Muscle of leg (tissue), 11 donors: ENCODE results near the gene LHCGR. TPM values are rescaled to one million over a fixed set of nuclear protein-coding genes. Genes with fewer than 3 reads are reported as not detected.

ENCODE experiments used
- DNase-seq: peaks from one replicate; pipeline ENCODE4 v3.0.0; 2013
- H3K27ac ChIP-seq: one replicate; pipeline ENCODE4 v1.5.1; 2013; ENCODE audit warnings: mild to moderate bottlenecking, low read length, control low read depth
- H3K27me3 ChIP-seq: one replicate; pipeline ENCODE4 v1.6.1; 2013; ENCODE audit warnings: low read length; ENCODE audit not compliant: control insufficient read depth, insufficient read depth
- H3K36me3 ChIP-seq: one replicate; pipeline ENCODE4 v1.6.1; 2013; ENCODE audit warnings: low read length; ENCODE audit not compliant: control insufficient read depth, insufficient read depth
- H3K4me1 ChIP-seq: one replicate; pipeline ENCODE4 v1.6.1; 2013; ENCODE audit warnings: low read length; ENCODE audit not compliant: control insufficient read depth, insufficient read depth
- H3K4me3 ChIP-seq: one replicate; pipeline ENCODE4 v1.5.1; 2013; ENCODE audit warnings: low read length, control low read depth
- H3K9me3 ChIP-seq: replicated peaks from 2 replicates; pipeline ENCODE4 v1.6.1; 2013; ENCODE audit warnings: low read depth, low read length; ENCODE audit not compliant: control insufficient read depth
- WGBS: methylation state at CpG from one replicate; pipeline ENCODE4 v1.1.5; 2013; ENCODE audit warnings: missing lambda C conversion rate; ENCODE audit not compliant: insufficient coverage; 5-methylcytosine and 5-hydroxymethylcytosine counted together
- polyA plus RNA-seq, 8 donors: library from polyadenylated mRNA; unstranded; fragments of 120-200 nt; gene quantifications; one replicate each; pipeline versions ENCODE4 v1.2.1 to v1.2.3, GENCODE V29; 2013; ENCODE audit warnings: inconsistent platforms in 1 of 8, low replicate concordance in 1 of 8; ENCODE audit not compliant: insufficient read length in 8 of 8, insufficient read depth in 1 of 8
- total RNA-seq: library from RNA; stranded (reverse); fragments of 120-200 nt; gene quantifications from one replicate; pipeline ENCODE4 v1.2.4, GENCODE V29; 2013

Gene LHCGR
- total and polyA plus RNA-seq, 9 donors = 0.04 to 0.44 (median 0.12) TPM

- no peaks in the 10 kb centered on the region for H3K27me3 ChIP-seq
- H3K4me3 ChIP-seq = no peak overlapping the region
- DNase-seq = no peak
- no peaks in the 10 kb centered on the region for H3K4me1 ChIP-seq
- WGBS = no CpG with 5 or more reads among the region's 3 CpGs
- H3K9me3 ChIP-seq = no peaks in the 10 kb centered on the region
- no peaks in the 10 kb centered on the region for H3K36me3 ChIP-seq
- H3K27ac ChIP-seq = no peak overlapping the region
Measured at GRCh38 chr2:48693645-48694044, 61.9 kb downstream of the LHCGR start.

DNA sequence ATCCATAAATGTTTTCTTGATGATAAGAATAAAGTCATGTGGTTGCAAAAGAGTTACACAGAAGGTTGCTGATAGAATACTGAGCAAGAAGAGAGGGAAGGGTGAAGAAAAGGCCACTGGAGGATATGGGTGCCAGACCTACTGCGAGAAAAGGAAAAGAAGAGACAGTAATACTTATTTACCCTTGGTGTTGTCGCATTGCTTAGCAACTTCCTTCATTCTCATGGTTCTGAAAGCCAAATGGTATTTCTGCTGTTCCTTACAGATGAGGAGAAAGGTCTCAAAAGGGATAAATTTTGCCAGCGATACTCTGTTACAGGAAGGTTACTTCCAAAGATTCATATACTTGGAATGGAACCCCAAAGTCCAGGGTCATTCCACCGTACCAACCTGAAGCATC lies 62.5 kb downstream of the LHCGR start:
- Histone ChIP-seq H3K36me3 (no peaks in the 10 kb centered on the region), H3K27me3 (no peaks in the 10 kb centered on the region), H3K27ac (no peak overlapping the region), H3K4me1 (no peaks in the 10 kb centered on the region), H3K4me3 (no peak overlapping the region), H3K9me3 (no peaks in the 10 kb centered on the region)
- DNase-seq = peak; percentile 23
- 40% methylated on average over 1 of the region's 4 CpGs for WGBS

- Histone ChIP-seq H3K4me3 (no peak overlapping the region), H3K27ac (no peak overlapping the region), H3K4me1 (no peaks in the 10 kb centered on the region), H3K27me3 (no peaks in the 10 kb centered on the region), H3K9me3 (no peaks in the 10 kb centered on the region), H3K36me3 (no peaks in the 10 kb centered on the region)
- WGBS = 80% methylated on average over 1 of the region's 3 CpGs
- DNase-seq = no peak
Measured at GRCh38 chr2:48691935-48692691, 63.4 kb downstream of the LHCGR start.

DNA sequence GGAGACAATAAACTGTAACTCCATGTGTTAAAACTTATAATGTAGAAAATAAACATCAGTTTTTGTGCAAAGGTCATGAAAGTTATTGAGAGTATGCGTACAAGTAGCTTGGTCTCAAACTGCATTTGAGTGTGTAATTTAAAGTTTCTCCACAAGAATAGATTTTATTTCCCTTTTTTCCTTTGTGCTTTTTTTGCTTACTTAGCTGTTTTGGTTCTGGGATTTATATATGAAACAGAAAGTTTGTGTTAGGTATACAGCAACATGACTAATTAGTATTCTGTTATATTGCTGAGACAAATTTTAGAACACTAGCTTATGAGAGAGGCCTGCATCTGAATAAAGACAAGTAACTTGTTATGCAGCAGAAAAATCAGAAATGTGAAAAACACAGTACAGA lies 70.4 kb downstream of the LHCGR start:
- H3K27me3 ChIP-seq = no peaks in the 10 kb centered on the region
- H3K4me3 ChIP-seq = no peak overlapping the region
- no peaks in the 10 kb centered on the region for H3K9me3 ChIP-seq
- H3K36me3 ChIP-seq = no peaks in the 10 kb centered on the region
- no peaks in the 10 kb centered on the region for H3K4me1 ChIP-seq
- WGBS = no CpG with 5 or more reads among the region's 1 CpG
- no peak overlapping the region for H3K27ac ChIP-seq
- DNase-seq = no peak

- peaks cover 3% of the 10 kb centered on the region for H3K9me3 ChIP-seq
- WGBS = 69% methylated on average over 2 of the region's 2 CpGs
- no peak overlapping the region for H3K4me3 ChIP-seq
- H3K27me3 ChIP-seq = no peaks in the 10 kb centered on the region
- no peaks in the 10 kb centered on the region for H3K36me3 ChIP-seq
- H3K27ac ChIP-seq = no peak overlapping the region
- H3K4me1 ChIP-seq = no peaks in the 10 kb centered on the region
- DNase-seq = no peak
Measured at GRCh38 chr2:48677450-48677849, 78.1 kb downstream of the LHCGR start.

- Histone ChIP-seq H3K4me3 (no peak overlapping the region), H3K9me3 (peaks cover 3% of the 10 kb centered on the region), H3K4me1 (no peaks in the 10 kb centered on the region), H3K27ac (no peak overlapping the region), H3K27me3 (no peaks in the 10 kb centered on the region), H3K36me3 (no peaks in the 10 kb centered on the region)
- WGBS = no CpG with 5 or more reads among the region's 2 CpGs
- DNase-seq = no peak
Measured at GRCh38 chr2:48674933-48675332, 80.6 kb downstream of the LHCGR start.

GRCh38 chr2:48673581-48673980 lies 81.9 kb downstream of the LHCGR start:
- Histone ChIP-seq H3K36me3 (no peaks in the 10 kb centered on the region), H3K27me3 (no peaks in the 10 kb centered on the region), H3K4me1 (no peaks in the 10 kb centered on the region), H3K4me3 (no peak overlapping the region), H3K27ac (no peak overlapping the region), H3K9me3 (peaks cover 3% of the 10 kb centered on the region)
- no peak for DNase-seq
- 86% methylated on average over 4 of the region's 4 CpGs for WGBS

GRCh38 chr2:48668992-48669391 lies 86.5 kb downstream of the LHCGR start:
- H3K27me3 ChIP-seq = no peaks in the 10 kb centered on the region
- no peak overlapping the region for H3K27ac ChIP-seq
- no peak for DNase-seq
- H3K9me3 ChIP-seq = peaks cover 3% of the 10 kb centered on the region
- no peaks in the 10 kb centered on the region for H3K36me3 ChIP-seq
- no peak overlapping the region for H3K4me3 ChIP-seq
- H3K4me1 ChIP-seq = no peaks in the 10 kb centered on the region
- WGBS = no CpG with 5 or more reads among the region's 1 CpG

- WGBS = no CpG with 5 or more reads among the region's 4 CpGs
Measured at GRCh38 chr2:48651158-48651790, 104.2 kb downstream of the LHCGR start.

DNA sequence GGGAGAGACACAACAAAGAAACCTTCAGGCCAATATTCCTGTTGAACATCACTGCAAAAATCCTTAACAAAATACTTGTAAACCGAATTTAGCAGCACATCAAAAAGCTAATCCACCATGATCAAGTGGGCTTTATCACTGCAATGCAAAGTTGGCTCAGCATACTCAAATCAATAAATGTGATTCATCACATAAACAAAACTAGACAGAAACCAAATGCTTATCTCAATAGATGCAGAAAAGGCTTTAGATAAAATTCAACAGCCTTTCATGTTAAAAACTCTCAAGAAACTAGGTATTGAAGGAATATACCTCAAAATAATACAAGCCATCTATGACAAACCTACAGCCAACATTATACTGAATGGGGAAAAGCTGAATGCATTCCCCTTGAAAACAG lies 117.3 kb downstream of the LHCGR start:
- Histone ChIP-seq H3K27ac (no peak overlapping the region), H3K9me3 (no peaks in the 10 kb centered on the region)

More at GRCh38 chr2:48651158-48651790, 104.2 kb downstream of the LHCGR start:
- no peaks in the 10 kb centered on the region for H3K27me3 ChIP-seq
- no peaks in the 10 kb centered on the region for H3K36me3 ChIP-seq
- H3K9me3 ChIP-seq = no peaks in the 10 kb centered on the region
- no peak overlapping the region for H3K4me3 ChIP-seq
- no peak overlapping the region for H3K27ac ChIP-seq
- peak; percentile 87 for DNase-seq
- no peaks in the 10 kb centered on the region for H3K4me1 ChIP-seq

More for the DNA sequence above, 117.3 kb downstream of the LHCGR start:
- Histone ChIP-seq H3K4me3 (no peak overlapping the region), H3K4me1 (no peaks in the 10 kb centered on the region), H3K27me3 (no peaks in the 10 kb centered on the region), H3K36me3 (no peaks in the 10 kb centered on the region)
- no peak for DNase-seq
- 86% methylated on average over 1 of the region's 1 CpG for WGBS
